Activated T-cell treated with anti-CD3 and anti-CD28 coated beads, Interleukin-2, amount 50 U/mL, for 24 hours (primary cell): ENCODE results near the gene HES4.
"Not testable (repeated sequence)": the region's sequence is repeated elsewhere in the genome, so short reads cannot be mapped to it uniquely, and the experiment has no call there.

Experiments
- DNase-seq: peaks from one replicate; pipeline ENCODE4 v3.0.0-alpha.2; 2020
- H3K27ac Mint-ChIP-seq: 2 replicates; pipeline ENCODE4 v1.8.0; 2020; ENCODE audit warnings: mild to moderate bottlenecking, mixed read lengths
- H3K27me3 Mint-ChIP-seq: 2 replicates; pipeline ENCODE4 v1.8.0; 2020; ENCODE audit warnings: mixed read lengths
- H3K36me3 Mint-ChIP-seq: 2 replicates; pipeline ENCODE4 v1.8.0; 2020; ENCODE audit warnings: low read depth, mixed read lengths
- H3K4me1 Mint-ChIP-seq: 2 replicates; pipeline ENCODE4 v1.8.0; 2020; ENCODE audit warnings: low read depth, mixed read lengths
- H3K4me3 Mint-ChIP-seq: 2 replicates; pipeline ENCODE4 v1.8.0; 2020; ENCODE audit warnings: mild to moderate bottlenecking, moderate library complexity, mixed read lengths
- H3K9me3 Mint-ChIP-seq: 2 replicates; pipeline ENCODE4 v1.8.0; 2020; ENCODE audit warnings: mixed read lengths

Gene HES4

GRCh38 chr1:988061-988460, 11.8 kb downstream of the HES4 start:
- H3K4me3 Mint-ChIP-seq, H3K9me3 Mint-ChIP-seq, H3K27ac Mint-ChIP-seq, H3K36me3 Mint-ChIP-seq, DNase-seq: not testable (repeated sequence)
- H3K27me3 Mint-ChIP-seq, result peaks cover 52% of the 10 kb centered on the region
- H3K4me1 Mint-ChIP-seq, result peaks cover 10% of the 10 kb centered on the region

GRCh38 chr1:985126-985525, 14.8 kb downstream of the HES4 start:
- Mint-ChIP-seq H3K27ac (no peak overlapping the region), H3K36me3 (no peaks in the 10 kb centered on the region), H3K9me3 (no peaks in the 10 kb centered on the region), H3K4me3 (no peak overlapping the region), H3K4me1 (no peaks in the 10 kb centered on the region), H3K27me3 (peaks cover 59% of the 10 kb centered on the region)
- no peak for DNase-seq

GRCh38 chr1:984476-984814, 15.5 kb downstream of the HES4 start:
- Mint-ChIP-seq H3K27me3 (peaks cover 56% of the 10 kb centered on the region), H3K9me3 (no peaks in the 10 kb centered on the region), H3K4me1 (no peaks in the 10 kb centered on the region), H3K27ac (no peak overlapping the region), H3K4me3 (no peak overlapping the region), H3K36me3 (no peaks in the 10 kb centered on the region)
- DNase-seq, result no peak

GRCh38 chr1:983798-984475, 16.0 kb downstream of the HES4 start:
- H3K4me3 Mint-ChIP-seq, result no peak overlapping the region
- no peak overlapping the region for H3K27ac Mint-ChIP-seq
- peak; percentile 82 for DNase-seq
- peaks cover 52% of the 10 kb centered on the region for H3K27me3 Mint-ChIP-seq
- H3K4me1 Mint-ChIP-seq, result no peaks in the 10 kb centered on the region
- H3K9me3 Mint-ChIP-seq, result no peaks in the 10 kb centered on the region
- H3K36me3 Mint-ChIP-seq, result no peaks in the 10 kb centered on the region

- Mint-ChIP-seq H3K4me3 (no peak overlapping the region), H3K9me3 (no peaks in the 10 kb centered on the region), H3K27me3 (peaks cover 46% of the 10 kb centered on the region), H3K36me3 (no peaks in the 10 kb centered on the region), H3K27ac (no peak overlapping the region), H3K4me1 (peaks cover 3% of the 10 kb centered on the region)
- DNase-seq, result no peak
These were observed 17.0 kb downstream of the HES4 start for GRCh38 chr1:982765-983436.

- Mint-ChIP-seq H3K36me3 (no peaks in the 10 kb centered on the region), H3K27me3 (peaks cover 43% of the 10 kb centered on the region), H3K4me3 (no peak within 1 kb of the TSS), H3K9me3 (no peaks in the 10 kb centered on the region), H3K27ac (no peak within 1 kb of the TSS), H3K4me1 (peaks cover 3% of the 10 kb centered on the region)
- no peak for DNase-seq
These were observed 17.8 kb downstream of the HES4 start, which contains the start of gene PERM1 for GRCh38 chr1:981955-982558. Gene PERM1, minus strand, starts transcription at chr1:982093. Its CDS starts 1,064 bp downstream, at chr1:981029.

GRCh38 chr1:981491-981954, 18.4 kb downstream of the HES4 start:
- peaks cover 3% of the 10 kb centered on the region for H3K4me1 Mint-ChIP-seq
- H3K9me3 Mint-ChIP-seq, result no peaks in the 10 kb centered on the region
- H3K27me3 Mint-ChIP-seq, result peaks cover 41% of the 10 kb centered on the region
- no peak overlapping the region for H3K27ac Mint-ChIP-seq
- DNase-seq, result no peak
- H3K36me3 Mint-ChIP-seq, result no peaks in the 10 kb centered on the region
- no peak overlapping the region for H3K4me3 Mint-ChIP-seq

GRCh38 chr1:980602-981395, 19.1 kb downstream of the HES4 start:
- no peak overlapping the region for H3K27ac Mint-ChIP-seq
- no peak for DNase-seq
- H3K9me3 Mint-ChIP-seq, result no peaks in the 10 kb centered on the region
- peaks cover 37% of the 10 kb centered on the region for H3K27me3 Mint-ChIP-seq
- H3K4me1 Mint-ChIP-seq, result peaks cover 4% of the 10 kb centered on the region
- H3K4me3 Mint-ChIP-seq, result no peak overlapping the region
- no peaks in the 10 kb centered on the region for H3K36me3 Mint-ChIP-seq

- Mint-ChIP-seq H3K9me3 (no peaks in the 10 kb centered on the region), H3K4me3 (no peak overlapping the region), H3K27me3 (peaks cover 36% of the 10 kb centered on the region), H3K36me3 (no peaks in the 10 kb centered on the region), H3K4me1 (peaks cover 5% of the 10 kb centered on the region), H3K27ac (no peak overlapping the region)
- no peak for DNase-seq
These were observed 19.7 kb downstream of the HES4 start for GRCh38 chr1:980137-980571.

GRCh38 chr1:979744-980072, 20.2 kb downstream of the HES4 start:
- Mint-ChIP-seq H3K4me3 (no peak overlapping the region), H3K4me1 (peaks cover 5% of the 10 kb centered on the region), H3K27ac (no peak overlapping the region), H3K9me3 (no peaks in the 10 kb centered on the region), H3K27me3 (peaks cover 37% of the 10 kb centered on the region), H3K36me3 (no peaks in the 10 kb centered on the region)
- DNase-seq, result no peak

- Mint-ChIP-seq H3K27me3 (peaks cover 38% of the 10 kb centered on the region), H3K4me1 (peaks cover 5% of the 10 kb centered on the region), H3K36me3 (no peaks in the 10 kb centered on the region), H3K9me3 (no peaks in the 10 kb centered on the region), H3K4me3 (no peak overlapping the region), H3K27ac (no peak overlapping the region)
- DNase-seq, result no peak
These were observed 20.8 kb downstream of the HES4 start for GRCh38 chr1:978835-979743.

GRCh38 chr1:978069-978834, 21.6 kb downstream of the HES4 start:
- H3K9me3 Mint-ChIP-seq, result no peaks in the 10 kb centered on the region
- no peak overlapping the region for H3K4me3 Mint-ChIP-seq
- DNase-seq, result no peak
- peaks cover 5% of the 10 kb centered on the region for H3K4me1 Mint-ChIP-seq
- peaks cover 36% of the 10 kb centered on the region for H3K27me3 Mint-ChIP-seq
- no peak overlapping the region for H3K27ac Mint-ChIP-seq
- no peaks in the 10 kb centered on the region for H3K36me3 Mint-ChIP-seq

- not testable (repeated sequence) for H3K27ac Mint-ChIP-seq, H3K4me3 Mint-ChIP-seq, H3K9me3 Mint-ChIP-seq, H3K36me3 Mint-ChIP-seq, H3K4me1 Mint-ChIP-seq, DNase-seq
- H3K27me3 Mint-ChIP-seq, result peaks cover 25% of the 10 kb centered on the region
These were observed 23.1 kb downstream of the HES4 start for GRCh38 chr1:976791-977190.
